GM18909 (cell line): ENCODE measurements around the gene TTLL8.
"Not testable (repeated sequence)": the region's sequence is repeated elsewhere in the genome, so short reads cannot be mapped to it uniquely, and the experiment has no call there.

ENCODE experiments used
- ATAC-seq: cut with Tn5 transposase; IDR thresholded peaks from one replicate; pipeline ENCODE4 v1.9.1; 2021; ENCODE audit warnings: mild to moderate bottlenecking; ENCODE audit not compliant: unreplicated experiment, poor library complexity

Gene TTLL8

GRCh38 chr22:50058061-50058905 lies at the start of gene TTLL8:
TTLL8 (minus strand) TSS chr22:50058298.
- no peak for ATAC-seq

GRCh38 chr22:50107529-50107928 lies 49.4 kb upstream of the TTLL8 start:
- ATAC-seq: no peak

- ATAC-seq: no peak
Observed at GRCh38 chr22:50105208-50106100, 47.4 kb upstream of the TTLL8 start.

- ATAC-seq: no peak
Observed at GRCh38 chr22:50104141-50104544, 46.0 kb upstream of the TTLL8 start.

- ATAC-seq: no peak
Observed at GRCh38 chr22:50102946-50103345, 44.8 kb upstream of the TTLL8 start.

GRCh38 chr22:50101870-50102565 lies 43.9 kb upstream of the TTLL8 start:
- no peak for ATAC-seq

GRCh38 chr22:50098052-50098451 lies 40.0 kb upstream of the TTLL8 start:
- ATAC-seq: no peak

- ATAC-seq: no peak
Observed at GRCh38 chr22:50092342-50092741, 34.2 kb upstream of the TTLL8 start.

GRCh38 chr22:50091092-50091768 lies 33.1 kb upstream of the TTLL8 start:
- no peak for ATAC-seq

- ATAC-seq: no peak
Observed at GRCh38 chr22:50090412-50090714, 32.3 kb upstream of the TTLL8 start.

GRCh38 chr22:50089682-50090411 lies 31.7 kb upstream of the TTLL8 start, which contains the start of gene MOV10L1:
MOV10L1 (plus strand) TSS chr22:50090006; CDS start chr22:50090089, 83 bp downstream.
- ATAC-seq: no peak

GRCh38 chr22:50089231-50089630 lies 31.1 kb upstream of the TTLL8 start:
- ATAC-seq: no peak

- no peak for ATAC-seq
Observed at GRCh38 chr22:50088096-50088495, 30.0 kb upstream of the TTLL8 start.

- no peak for ATAC-seq
Observed at GRCh38 chr22:50087646-50088045, 29.5 kb upstream of the TTLL8 start.

GRCh38 chr22:50086975-50087374 lies 28.9 kb upstream of the TTLL8 start:
- ATAC-seq: not testable (repeated sequence)

- no peak for ATAC-seq
Observed at GRCh38 chr22:50086526-50086925, 28.4 kb upstream of the TTLL8 start.

GRCh38 chr22:50085211-50085972 lies 27.3 kb upstream of the TTLL8 start, which contains the start of gene MLC1:
MLC1 (minus strand) TSS chr22:50085426; CDS start chr22:50084902, 524 bp downstream.
- no peak for ATAC-seq

GRCh38 chr22:50084614-50085021 lies 26.5 kb upstream of the TTLL8 start:
- ATAC-seq: no peak

- ATAC-seq: no peak
Observed at GRCh38 chr22:50084080-50084477, 26.0 kb upstream of the TTLL8 start.
